ENCODE measurements around the gene WDFY2. TPM values are rescaled to one million over a fixed set of nuclear protein-coding genes. Genes with fewer than 3 reads are reported as not detected.

The WDFY2 gene
- total and polyA plus RNA-seq, 2 of the 13 experiments (the other 11 are each of a cell fraction or from before 2014, with no cell fraction given) = 22.6 to 27.0 TPM

GRCh38 chr13:51583469-51583874 lies 790 bp upstream of the WDFY2 start (continued):
- TF ChIP-seq ZNF83 (CRISPR knock-in tag; IDR thresholded peaks at IDR 0.05; ENCODE audit: borderline replicate concordance) = no peak
- no peak for TF ChIP-seq PAWR (CRISPR knock-in tag; IDR thresholded peaks at IDR 0.05; ENCODE audit: borderline replicate concordance)
- TF ChIP-seq PCBP1 (IDR thresholded peaks at IDR 0.05; ENCODE audit: borderline replicate concordance, low read depth, low read length) = no peak
- TF ChIP-seq ZNF709 (CRISPR knock-in tag; IDR thresholded peaks at IDR 0.05) = peak; percentile 91; the same call in 1 of the 2 replicates
- peak; percentile 39; the same call in 1 of the 2 replicates for TF ChIP-seq ZNF629 (CRISPR knock-in tag; conservative IDR thresholded peaks at IDR 0.05)
- TF ChIP-seq HCFC1 (IDR thresholded peaks at IDR 0.05; ENCODE audit: low read depth, low read length) = peak; percentile 93; the same call in 1 of the 2 replicates
- TF ChIP-seq ZSCAN29 (CRISPR knock-in tag; conservative IDR thresholded peaks at IDR 0.05) = 0 out of 2 replicates have a peak, but pooled peaks have one; percentile 74
- TF ChIP-seq CEBPB (IDR thresholded peaks at IDR 0.05; ENCODE audit: borderline replicate concordance, low read depth, low read length) = no peak
- TF ChIP-seq, protein P1, sequence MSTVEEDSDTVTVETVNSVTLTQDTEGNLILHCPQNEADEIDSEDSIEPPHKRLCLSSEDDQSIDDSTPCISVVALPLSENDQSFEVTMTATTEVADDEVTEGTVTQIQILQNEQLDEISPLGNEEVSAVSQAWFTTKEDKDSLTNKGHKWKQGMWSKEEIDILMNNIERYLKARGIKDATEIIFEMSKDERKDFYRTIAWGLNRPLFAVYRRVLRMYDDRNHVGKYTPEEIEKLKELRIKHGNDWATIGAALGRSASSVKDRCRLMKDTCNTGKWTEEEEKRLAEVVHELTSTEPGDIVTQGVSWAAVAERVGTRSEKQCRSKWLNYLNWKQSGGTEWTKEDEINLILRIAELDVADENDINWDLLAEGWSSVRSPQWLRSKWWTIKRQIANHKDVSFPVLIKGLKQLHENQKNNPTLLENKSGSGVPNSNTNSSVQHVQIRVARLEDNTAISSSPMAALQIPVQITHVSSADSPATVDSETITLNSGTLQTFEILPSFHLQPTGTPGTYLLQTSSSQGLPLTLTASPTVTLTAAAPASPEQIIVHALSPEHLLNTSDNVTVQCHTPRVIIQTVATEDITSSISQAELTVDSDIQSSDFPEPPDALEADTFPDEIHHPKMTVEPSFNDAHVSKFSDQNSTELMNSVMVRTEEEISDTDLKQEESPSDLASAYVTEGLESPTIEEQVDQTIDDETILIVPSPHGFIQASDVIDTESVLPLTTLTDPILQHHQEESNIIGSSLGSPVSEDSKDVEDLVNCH (CRISPR knock-in tag; IDR thresholded peaks at IDR 0.05) = no peak
- TF ChIP-seq, protein P2, sequence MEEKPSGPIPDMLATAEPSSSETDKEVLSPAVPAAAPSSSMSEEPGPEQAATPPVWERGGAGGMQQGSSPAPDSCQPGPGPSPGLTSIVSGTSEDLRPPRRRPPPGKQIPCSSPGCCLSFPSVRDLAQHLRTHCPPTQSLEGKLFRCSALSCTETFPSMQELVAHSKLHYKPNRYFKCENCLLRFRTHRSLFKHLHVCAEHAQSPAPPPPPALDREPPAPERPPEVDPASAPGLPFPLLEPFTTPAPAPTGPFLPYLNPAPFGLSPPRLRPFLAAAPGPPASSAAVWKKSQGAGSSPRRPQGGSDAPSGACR (CRISPR knock-in tag; IDR thresholded peaks at IDR 0.05) = no peak
- peak; percentile 64; the same call in 1 of the 2 replicates for TF ChIP-seq NFE2L1 (CRISPR knock-in tag; IDR thresholded peaks at IDR 0.05; ENCODE audit: borderline replicate concordance)
- TF ChIP-seq KDM5B (CRISPR knock-in tag; IDR thresholded peaks at IDR 0.05; ENCODE audit: borderline replicate concordance) = no peak
- no peak for TF ChIP-seq ZNF296 (CRISPR knock-in tag; conservative IDR thresholded peaks at IDR 0.05)
- TF ChIP-seq ZBTB7B (CRISPR knock-in tag; IDR thresholded peaks at IDR 0.05) = peak; percentile 56
- no peak for TF ChIP-seq YY1 (IDR thresholded peaks at IDR 0.05; ENCODE audit: insufficient read depth, insufficient replicate concordance, low read depth, low read length)
- TF ChIP-seq ZSCAN25 (CRISPR knock-in tag; IDR thresholded peaks at IDR 0.05) = peak; percentile 10; the same call in 1 of the 2 replicates
- TF ChIP-seq, protein P3, sequence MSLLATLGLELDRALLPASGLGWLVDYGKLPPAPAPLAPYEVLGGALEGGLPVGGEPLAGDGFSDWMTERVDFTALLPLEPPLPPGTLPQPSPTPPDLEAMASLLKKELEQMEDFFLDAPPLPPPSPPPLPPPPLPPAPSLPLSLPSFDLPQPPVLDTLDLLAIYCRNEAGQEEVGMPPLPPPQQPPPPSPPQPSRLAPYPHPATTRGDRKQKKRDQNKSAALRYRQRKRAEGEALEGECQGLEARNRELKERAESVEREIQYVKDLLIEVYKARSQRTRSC (CRISPR knock-in tag; IDR thresholded peaks at IDR 0.05; ENCODE audit: low read depth) = no peak
- no peak for TF ChIP-seq ZFP37 (CRISPR knock-in tag; IDR thresholded peaks at IDR 0.05; ENCODE audit: borderline replicate concordance)
- TF ChIP-seq GATA4 (IDR thresholded peaks at IDR 0.05; ENCODE audit: borderline replicate concordance, low read depth) = no peak
- no peak for TF ChIP-seq KDM2A (CRISPR knock-in tag; IDR thresholded peaks at IDR 0.05; ENCODE audit: borderline replicate concordance, low read depth)
- peak; percentile 90; the same call in 1 of the 2 replicates for TF ChIP-seq ZNF430 (CRISPR knock-in tag; IDR thresholded peaks at IDR 0.05)

Measured in HepG2 (cell line).